HUES48 (cell line): Measurements from ENCODE around the gene RUFY4.

Source experiments
- H3K27ac ChIP-seq: one replicate; pipeline ENCODE4 v1.7.0; 2013; ENCODE audit warnings: low read depth, low read length, inconsistent platforms
- H3K27me3 ChIP-seq: 2 replicates; pipeline ENCODE4 v1.6.1; 2013; ENCODE audit warnings: mild to moderate bottlenecking, low read length; ENCODE audit not compliant: control insufficient read depth, insufficient read depth
- H3K36me3 ChIP-seq: 2 replicates; pipeline ENCODE4 v1.6.1; 2013; ENCODE audit warnings: low read length; ENCODE audit not compliant: control insufficient read depth, insufficient read depth
- H3K4me1 ChIP-seq: 2 replicates; pipeline ENCODE4 v1.6.1; 2013; ENCODE audit warnings: mild to moderate bottlenecking, low read length; ENCODE audit not compliant: control insufficient read depth, insufficient read depth
- H3K4me3 ChIP-seq: 2 replicates; pipeline ENCODE4 v1.5.1; 2013; ENCODE audit warnings: mild to moderate bottlenecking, low read depth, low read length
- H3K9ac ChIP-seq: 2 replicates; pipeline ENCODE4 v1.6.1; 2013; ENCODE audit warnings: mild to moderate bottlenecking, low read depth, low read length, moderate library complexity
- H3K9me3 ChIP-seq: 2 replicates; pipeline ENCODE4 v1.6.1; 2013; ENCODE audit warnings: low read length; ENCODE audit not compliant: control insufficient read depth, insufficient read depth

RUFY4 gene

DNA sequence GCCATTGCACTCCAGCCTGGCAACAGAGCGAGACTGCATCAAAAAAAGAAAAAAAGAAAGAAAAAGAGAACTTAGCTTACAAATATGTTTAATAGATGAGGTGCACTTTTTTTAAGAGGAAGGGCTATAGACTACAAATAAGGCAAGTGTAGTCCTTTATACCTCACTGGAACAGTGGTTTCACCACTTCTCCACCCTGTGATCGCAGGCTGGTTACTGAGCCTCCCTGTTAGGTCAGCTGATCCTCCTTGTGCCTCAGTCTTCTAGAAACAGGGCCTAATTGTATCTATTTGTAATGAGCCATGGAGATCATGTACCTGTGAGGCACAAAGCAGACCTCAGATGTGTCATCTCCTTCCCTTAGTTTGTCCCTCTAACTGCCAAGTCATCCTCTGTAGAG, 61.3 kb downstream of the RUFY4 start:
- Histone ChIP-seq H3K4me1 (peaks cover 7% of the 10 kb centered on the region; the same call in 1 of the 2 replicates), H3K36me3 (no peaks in the 10 kb centered on the region), H3K27me3 (no peaks in the 10 kb centered on the region)

DNA sequence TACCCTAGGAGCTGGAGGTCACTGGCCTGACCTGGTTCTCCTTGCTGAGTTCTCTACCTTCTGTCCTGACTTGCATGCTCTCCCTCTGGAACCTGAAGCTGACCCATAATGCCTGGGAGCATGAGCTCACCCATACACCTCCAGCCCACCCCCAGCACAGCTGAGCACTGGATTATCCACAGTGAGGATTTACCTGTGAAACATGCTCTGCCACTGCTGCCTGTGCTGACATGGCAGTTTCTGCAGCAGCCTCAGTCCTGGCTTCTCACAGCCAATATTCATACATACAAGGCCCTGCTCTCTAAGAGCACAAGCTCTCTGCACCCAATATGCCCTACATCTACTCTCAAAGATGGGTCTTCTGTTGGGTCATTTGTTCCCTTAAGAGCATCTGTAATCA, 61.8 kb downstream of the RUFY4 start:
- H3K9ac ChIP-seq: no peak overlapping the region
- H3K27me3 ChIP-seq: no peaks in the 10 kb centered on the region
- H3K4me3 ChIP-seq: no peak overlapping the region

More for the DNA sequence above, 61.3 kb downstream of the RUFY4 start:
- Histone ChIP-seq H3K27ac (no peak overlapping the region), H3K9me3 (no peaks in the 10 kb centered on the region), H3K4me3 (no peak overlapping the region), H3K9ac (no peak overlapping the region)

DNA sequence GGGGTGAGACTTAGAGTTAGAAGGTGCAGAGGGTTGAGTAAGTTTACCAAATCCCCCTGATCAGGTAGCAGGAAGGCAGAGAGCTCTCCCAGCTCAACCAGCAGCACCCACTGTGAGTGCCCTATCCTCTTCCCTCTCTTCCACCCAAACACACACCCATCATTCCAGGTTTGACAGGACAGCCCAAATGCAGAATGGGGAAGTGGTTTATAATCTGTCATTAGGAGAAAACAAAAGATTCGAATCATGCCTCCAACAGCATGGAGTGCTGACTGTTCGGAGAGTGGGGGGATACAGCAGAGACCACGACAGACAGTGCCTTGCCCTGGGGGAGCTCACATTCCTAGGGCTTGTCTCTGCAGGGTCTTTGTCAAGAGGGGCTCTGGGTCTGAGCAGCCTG, 68.5 kb downstream of the RUFY4 start:
- no peaks in the 10 kb centered on the region for H3K27me3 ChIP-seq

More for the DNA sequence above, 61.8 kb downstream of the RUFY4 start:
- no peak overlapping the region for H3K27ac ChIP-seq
- no peaks in the 10 kb centered on the region for H3K36me3 ChIP-seq
- no peaks in the 10 kb centered on the region for H3K9me3 ChIP-seq
- H3K4me1 ChIP-seq: peaks cover 5% of the 10 kb centered on the region; the same call in 1 of the 2 replicates

GRCh38 chr2:218138047-218138446, 69.0 kb downstream of the RUFY4 start:
- Histone ChIP-seq H3K4me3 (no peak overlapping the region), H3K27me3 (no peaks in the 10 kb centered on the region)

More for the DNA sequence above, 68.5 kb downstream of the RUFY4 start:
- Histone ChIP-seq H3K9ac (no peak overlapping the region), H3K27ac (no peak overlapping the region), H3K4me1 (no peaks in the 10 kb centered on the region), H3K4me3 (no peak overlapping the region), H3K9me3 (no peaks in the 10 kb centered on the region), H3K36me3 (no peaks in the 10 kb centered on the region)

More at GRCh38 chr2:218138047-218138446, 69.0 kb downstream of the RUFY4 start:
- Histone ChIP-seq H3K36me3 (no peaks in the 10 kb centered on the region), H3K9me3 (no peaks in the 10 kb centered on the region), H3K4me1 (no peaks in the 10 kb centered on the region), H3K9ac (no peak overlapping the region), H3K27ac (no peak overlapping the region)
